ENCODE measurements around the gene DCDC2.

DNA sequence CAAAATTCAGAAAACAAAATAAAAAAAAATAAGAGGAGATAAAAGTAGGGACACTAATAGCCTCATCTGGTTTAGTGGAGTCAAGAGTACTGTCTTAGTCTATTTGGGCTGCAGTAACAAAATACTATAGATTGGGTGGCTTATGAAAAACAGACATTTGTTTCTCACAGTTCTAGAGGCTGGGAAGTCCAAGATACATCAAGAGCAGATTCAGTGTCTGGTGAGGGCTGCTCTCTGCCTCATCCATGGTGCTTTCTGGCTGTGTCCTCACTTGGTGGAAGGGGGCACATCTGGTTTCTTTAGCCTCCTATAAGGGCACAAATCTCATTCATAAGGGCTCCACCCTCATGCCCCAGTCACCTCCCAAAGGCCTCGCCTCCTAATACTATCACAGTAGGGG, 205.8 kb downstream of the DCDC2 start:
- TF ChIP-seq POLR2A (IDR thresholded peaks at IDR 0.05; ENCODE audit: low read length): no peak
- TF ChIP-seq GATA1 (IDR thresholded peaks at IDR 0.05; ENCODE audit: low read depth, low read length): no peak
